ENCODE measurements around the gene MAPKAPK3.
A peak's percentile ranks its signal among the peaks of the same experiment; 100 is the strongest.

The MAPKAPK3 gene

GRCh38 chr3:50623840-50624474, 7.0 kb downstream of the MAPKAPK3 start:
- no peak overlapping the region for H3K4me3 ChIP-seq (ENCODE audit: low read length)
- peak; percentile 12 for DNase-seq (ENCODE audit: low read depth)
- TF ChIP-seq CTCF (conservative IDR thresholded peaks at IDR 0.05; ENCODE audit: low read length), result no peak

- no peak for TF ChIP-seq CTCF (conservative IDR thresholded peaks at IDR 0.05; ENCODE audit: low read length)
- H3K4me3 ChIP-seq (ENCODE audit: low read length), result no peak overlapping the region
- DNase-seq (ENCODE audit: low read depth), result no peak
Measured at GRCh38 chr3:50624634-50625033, 7.7 kb downstream of the MAPKAPK3 start.

GRCh38 chr3:50625231-50626182, 8.6 kb downstream of the MAPKAPK3 start:
- H3K4me3 ChIP-seq (ENCODE audit: low read length), result no peak overlapping the region
- TF ChIP-seq CTCF (conservative IDR thresholded peaks at IDR 0.05; ENCODE audit: low read length), result no peak
- no peak for DNase-seq (ENCODE audit: low read depth)

- DNase-seq (ENCODE audit: low read depth), result no peak
- H3K4me3 ChIP-seq (ENCODE audit: low read length), result no peak overlapping the region
- no peak for TF ChIP-seq CTCF (conservative IDR thresholded peaks at IDR 0.05; ENCODE audit: low read length)
Measured at GRCh38 chr3:50626401-50626800, 9.4 kb downstream of the MAPKAPK3 start.

- TF ChIP-seq CTCF (conservative IDR thresholded peaks at IDR 0.05; ENCODE audit: low read length), result peak; percentile 55
- peak; percentile 73 for DNase-seq (ENCODE audit: low read depth)
- H3K4me3 ChIP-seq (ENCODE audit: low read length), result no peak overlapping the region
Measured at GRCh38 chr3:50627407-50628051, 10.6 kb downstream of the MAPKAPK3 start.

GRCh38 chr3:50628601-50629000, 11.7 kb downstream of the MAPKAPK3 start:
- no peak for DNase-seq (ENCODE audit: low read depth)
- H3K4me3 ChIP-seq (ENCODE audit: low read length), result no peak overlapping the region
- no peak for TF ChIP-seq CTCF (conservative IDR thresholded peaks at IDR 0.05; ENCODE audit: low read length)
